Measurements from ENCODE around the gene ARHGAP26.

GRCh38 chr5:142829801-142830220 lies 59.6 kb downstream of the ARHGAP26 start:
- TF ChIP-seq POLR2AphosphoS5 (IDR thresholded peaks at IDR 0.05; ENCODE audit: low read depth, low read length) (no peak), TAF1 (IDR thresholded peaks at IDR 0.05; ENCODE audit: borderline replicate concordance, insufficient read depth, low read length) (no peak), REST (IDR thresholded peaks at IDR 0.05; ENCODE audit: insufficient read depth in 1 of 2, low read depth in 2 of 2, low read length in 2 of 2) (no peak), SIN3A (IDR thresholded peaks at IDR 0.05; ENCODE audit: borderline replicate concordance, insufficient read depth, low read length) (no peak), FOXP2 (optimal IDR thresholded peaks at IDR 0.05; ENCODE audit: borderline replicate concordance, extremely low read depth, extremely low read length, insufficient read depth) (no peak)

Data from PFSK-1 (cell line).